LNCAP (cell line): ENCODE results near the gene CA12.

Source experiments
- TF ChIP-seq, protein P1 (sequence below): fragments of 450-650 bp; IDR thresholded peaks from 2 replicates; pipeline ENCODE4 v1.5.1; 2017; ENCODE audit warnings: mild to moderate bottlenecking

CA12 gene

DNA sequence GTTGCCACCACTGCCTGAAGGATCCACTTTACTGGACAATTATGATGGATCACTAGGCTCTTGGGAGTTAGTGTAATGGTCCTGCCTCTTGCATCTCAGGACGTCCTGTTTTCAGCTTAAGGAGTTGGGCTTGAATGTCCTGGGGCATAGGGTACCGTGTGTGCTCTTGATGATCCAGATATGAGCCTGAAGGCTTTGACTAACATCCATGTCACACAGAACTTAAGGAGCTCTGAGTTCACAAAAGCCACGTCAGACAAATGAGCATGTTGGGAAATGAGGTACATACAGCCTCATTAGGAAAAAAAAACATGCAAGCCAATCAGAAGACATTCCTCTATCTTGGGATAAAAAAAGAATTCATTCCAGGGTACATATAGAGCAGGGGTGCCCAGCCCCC lies 40.8 kb downstream of the CA12 start:
- TF ChIP-seq, protein P1, sequence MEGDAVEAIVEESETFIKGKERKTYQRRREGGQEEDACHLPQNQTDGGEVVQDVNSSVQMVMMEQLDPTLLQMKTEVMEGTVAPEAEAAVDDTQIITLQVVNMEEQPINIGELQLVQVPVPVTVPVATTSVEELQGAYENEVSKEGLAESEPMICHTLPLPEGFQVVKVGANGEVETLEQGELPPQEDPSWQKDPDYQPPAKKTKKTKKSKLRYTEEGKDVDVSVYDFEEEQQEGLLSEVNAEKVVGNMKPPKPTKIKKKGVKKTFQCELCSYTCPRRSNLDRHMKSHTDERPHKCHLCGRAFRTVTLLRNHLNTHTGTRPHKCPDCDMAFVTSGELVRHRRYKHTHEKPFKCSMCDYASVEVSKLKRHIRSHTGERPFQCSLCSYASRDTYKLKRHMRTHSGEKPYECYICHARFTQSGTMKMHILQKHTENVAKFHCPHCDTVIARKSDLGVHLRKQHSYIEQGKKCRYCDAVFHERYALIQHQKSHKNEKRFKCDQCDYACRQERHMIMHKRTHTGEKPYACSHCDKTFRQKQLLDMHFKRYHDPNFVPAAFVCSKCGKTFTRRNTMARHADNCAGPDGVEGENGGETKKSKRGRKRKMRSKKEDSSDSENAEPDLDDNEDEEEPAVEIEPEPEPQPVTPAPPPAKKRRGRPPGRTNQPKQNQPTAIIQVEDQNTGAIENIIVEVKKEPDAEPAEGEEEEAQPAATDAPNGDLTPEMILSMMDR, result no peak

DNA sequence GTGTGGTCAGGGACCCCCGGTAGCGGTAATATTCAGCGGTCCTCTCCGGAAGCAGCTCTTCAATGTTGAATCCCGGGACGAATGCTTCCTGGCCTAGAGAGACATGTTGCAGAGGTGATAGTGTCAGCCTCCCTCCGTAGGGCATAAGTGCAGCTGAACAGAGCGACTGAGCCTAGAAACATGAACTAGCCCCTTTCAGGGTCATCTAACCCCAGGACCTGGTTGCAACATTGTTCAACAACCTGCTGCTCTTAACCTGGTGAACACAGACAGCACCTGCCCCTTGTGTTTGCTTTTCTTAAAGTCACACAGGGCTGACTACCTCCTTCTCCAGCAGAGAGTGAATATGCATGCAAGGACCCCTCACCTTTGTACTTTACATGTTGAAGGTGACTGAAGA lies 41.3 kb downstream of the CA12 start:
- TF ChIP-seq, protein P1, result no peak

DNA sequence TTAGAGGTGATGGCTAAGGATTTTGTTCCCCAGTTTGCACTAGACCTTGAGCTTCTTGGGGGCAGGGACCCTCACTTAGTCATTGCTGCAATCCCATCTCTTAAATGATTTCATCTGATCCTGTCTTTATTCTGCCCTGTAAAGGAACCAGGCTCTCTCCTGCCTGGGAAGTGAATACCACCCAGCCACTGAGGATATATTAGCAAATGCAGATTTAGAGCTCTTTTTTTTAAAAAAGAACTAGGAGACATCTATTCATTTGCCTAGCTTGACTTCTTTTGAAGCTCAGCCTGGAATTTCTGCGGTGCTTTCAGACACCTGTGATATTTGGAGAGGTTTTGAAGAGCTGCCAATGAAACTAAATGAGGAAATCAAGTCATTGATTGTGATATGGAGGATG lies 41.8 kb downstream of the CA12 start:
- TF ChIP-seq, protein P1, result no peak

DNA sequence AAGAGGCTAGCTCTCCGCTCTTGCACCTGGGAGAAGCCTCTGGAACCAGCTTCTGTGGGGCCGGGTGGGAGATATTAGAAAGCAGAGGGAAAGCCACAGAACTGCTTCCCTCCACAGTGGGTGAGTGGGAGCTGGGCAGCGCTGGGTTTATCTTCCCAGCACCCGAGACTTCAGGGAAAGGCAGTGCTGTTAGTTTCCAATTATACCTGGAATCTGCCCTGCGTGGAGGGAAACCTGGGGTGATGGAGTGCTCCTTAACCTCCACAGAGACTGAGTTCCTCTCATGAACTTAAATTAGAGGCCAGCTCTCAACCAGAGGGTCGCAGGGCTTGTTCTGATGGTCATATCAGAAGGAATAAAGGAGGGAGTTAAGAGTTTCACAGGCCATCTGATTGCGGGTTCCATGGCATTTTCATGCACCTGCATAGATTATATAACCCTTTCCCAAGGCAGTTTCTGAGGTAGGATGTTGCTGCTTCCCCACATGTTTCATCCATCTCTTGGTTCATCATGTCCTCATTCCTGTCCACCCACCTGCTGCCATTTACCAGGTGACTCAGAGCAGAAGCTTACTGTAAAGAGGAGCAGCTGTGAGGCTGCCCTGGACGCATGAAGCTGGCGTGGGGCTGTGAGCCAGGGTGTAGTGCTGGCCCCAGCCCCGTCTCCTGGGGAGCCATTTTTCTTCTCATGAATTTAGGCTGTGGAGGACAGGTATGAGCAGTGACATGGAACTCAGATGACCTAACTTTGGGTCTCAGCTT lies 42.5 kb downstream of the CA12 start:
- TF ChIP-seq, protein P1, result no peak

DNA sequence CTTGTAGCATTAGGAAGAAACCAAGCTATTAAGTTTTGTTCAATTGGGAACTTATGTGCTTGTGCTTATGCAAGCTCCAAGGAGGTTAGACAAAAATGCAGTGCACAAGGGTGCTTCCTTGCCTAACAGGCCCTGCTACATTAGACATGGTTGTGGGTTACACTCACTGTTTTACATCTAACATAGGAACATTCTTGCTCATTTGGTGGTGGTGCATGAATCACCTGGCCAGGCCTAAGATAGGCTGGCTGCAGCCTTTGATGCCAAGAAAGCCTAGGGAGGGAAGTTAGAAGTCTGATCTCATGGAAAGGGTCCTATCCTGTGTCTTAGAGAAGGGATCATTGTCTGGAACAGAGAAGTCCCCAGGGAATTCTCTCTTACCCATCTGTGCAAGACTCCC lies 43.5 kb downstream of the CA12 start:
- TF ChIP-seq, protein P1, result no peak

DNA sequence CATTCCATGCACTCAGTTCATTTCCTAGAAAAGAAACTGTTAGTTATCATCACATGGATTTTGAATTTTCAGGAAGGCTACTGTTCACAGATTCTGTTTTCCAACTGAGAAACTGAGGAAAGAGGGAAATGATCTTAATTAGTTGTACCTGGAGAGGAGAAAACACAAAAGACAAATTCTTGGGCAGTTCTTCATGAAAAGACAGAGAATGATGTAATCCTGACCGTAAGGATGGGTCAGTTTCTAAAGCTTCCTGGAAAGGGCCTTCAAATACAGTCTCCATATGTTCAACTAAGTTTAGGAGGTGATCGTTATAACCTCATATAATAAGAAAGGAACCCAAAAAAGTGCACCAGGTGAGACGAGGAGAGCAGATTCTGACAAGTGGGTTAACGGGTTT lies 44.6 kb downstream of the CA12 start:
- TF ChIP-seq, protein P1, result no peak

DNA sequence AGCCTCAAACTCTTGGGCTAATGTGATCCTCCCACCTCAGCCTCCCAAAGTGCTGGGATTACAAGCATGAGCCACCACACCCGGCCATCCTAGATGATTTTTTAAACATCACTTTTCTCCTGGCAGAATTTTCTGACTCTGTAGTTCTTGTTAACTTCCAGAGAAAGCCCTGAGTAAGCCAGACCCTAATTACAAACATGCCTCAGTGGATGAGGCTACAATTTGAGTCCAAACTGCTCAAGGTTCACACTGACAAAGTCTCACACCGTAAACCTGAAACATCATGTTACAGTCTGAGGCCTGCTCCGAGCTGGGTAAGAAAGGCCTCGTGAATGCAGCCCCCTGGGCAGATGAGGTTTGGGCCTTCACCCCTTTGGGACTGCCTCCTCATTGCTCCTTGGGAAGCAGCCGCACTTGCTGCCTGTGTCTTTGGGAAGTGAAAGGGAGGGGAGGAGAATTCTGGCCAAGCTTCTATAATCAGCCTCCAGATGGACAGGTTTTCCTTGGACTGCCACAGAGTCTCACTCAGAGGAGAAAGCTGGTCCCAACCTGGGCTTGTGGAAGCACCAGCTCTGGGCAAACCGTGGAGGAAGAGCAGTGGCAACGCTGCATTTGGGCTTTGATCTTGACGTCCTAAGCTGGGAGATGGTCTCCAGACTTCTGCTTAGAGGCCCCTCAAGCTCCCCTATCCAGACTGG lies 46.0 kb downstream of the CA12 start:
- TF ChIP-seq, protein P1, result no peak
